Measurements from ENCODE around the gene HMGA1. TPM values are rescaled to one million over a fixed set of nuclear protein-coding genes. Genes with fewer than 3 reads are reported as not detected.

HMGA1 gene
- total RNA-seq, 2 donors from 2014 or later, result 29.6 to 37.8 TPM

GRCh38 chr6:34226731-34227586 lies 9.7 kb upstream of the HMGA1 start:
- Histone ChIP-seq H3K36me3 (no peaks in the 10 kb centered on the region), H3K9me3 (no peaks in the 10 kb centered on the region), H3K4me3 (no peak overlapping the region), H3K27me3 (no peaks in the 10 kb centered on the region), H3K4me1 (peaks cover 0 to 14% of the 10 kb centered on the region in 2 donors), H3K27ac (no peak overlapping the region)
- DNase-seq (ENCODE audit: low spot score), result no peak
- no peak for TF ChIP-seq CTCF (IDR thresholded peaks at IDR 0.05)

- Histone ChIP-seq H3K4me3 (no peak overlapping the region), H3K9me3 (no peaks in the 10 kb centered on the region), H3K27me3 (no peaks in the 10 kb centered on the region), H3K27ac (no peak overlapping the region), H3K4me1 (peaks cover 0 to 14% of the 10 kb centered on the region in 2 donors), H3K36me3 (no peaks in the 10 kb centered on the region)
- DNase-seq (ENCODE audit: low spot score), result no peak
- TF ChIP-seq CTCF (IDR thresholded peaks at IDR 0.05), result no peak
Measured at GRCh38 chr6:34227761-34228421, 8.8 kb upstream of the HMGA1 start.

- Histone ChIP-seq H3K4me1 (no peaks in the 10 kb centered on the region), H3K36me3 (no peaks in the 10 kb centered on the region), H3K27me3 (no peaks in the 10 kb centered on the region), H3K27ac (no peak overlapping the region), H3K9me3 (no peaks in the 10 kb centered on the region), H3K4me3 (no peak overlapping the region)
- no peak for TF ChIP-seq CTCF (IDR thresholded peaks at IDR 0.05)
- DNase-seq (ENCODE audit: low spot score), result no peak
Measured at GRCh38 chr6:34229877-34230276, 6.8 kb upstream of the HMGA1 start.

- no peak for TF ChIP-seq CTCF (IDR thresholded peaks at IDR 0.05)
- DNase-seq (ENCODE audit: low spot score), result no peak
- Histone ChIP-seq H3K27me3 (no peaks in the 10 kb centered on the region), H3K4me1 (peaks cover 0 to 4% of the 10 kb centered on the region in 2 donors), H3K27ac (no peak overlapping the region), H3K9me3 (no peaks in the 10 kb centered on the region), H3K36me3 (no peaks in the 10 kb centered on the region), H3K4me3 (no peak overlapping the region)
Measured at GRCh38 chr6:34230653-34231371, 5.9 kb upstream of the HMGA1 start.

GRCh38 chr6:34231566-34232336 lies 4.9 kb upstream of the HMGA1 start:
- no peaks in the 10 kb centered on the region for H3K36me3 ChIP-seq
- no peak overlapping the region for H3K27ac ChIP-seq
- DNase-seq (ENCODE audit: low spot score), result no peak
- no peak overlapping the region for H3K4me3 ChIP-seq
- H3K4me1 ChIP-seq, result peaks cover 0 to 12% of the 10 kb centered on the region in 2 donors
- TF ChIP-seq CTCF (IDR thresholded peaks at IDR 0.05), result no peak
- H3K9me3 ChIP-seq, result no peaks in the 10 kb centered on the region
- no peaks in the 10 kb centered on the region for H3K27me3 ChIP-seq

Data from right atrium auricular region (tissue), 2 donors.